HS-5 (cell line): ENCODE data around the gene SLC11A1.

Experiments used
- DNase-seq: peaks from one replicate; pipeline ENCODE4 v3.0.0-alpha.2; 2012; ENCODE audit warnings: low read depth

Gene SLC11A1, protein sequence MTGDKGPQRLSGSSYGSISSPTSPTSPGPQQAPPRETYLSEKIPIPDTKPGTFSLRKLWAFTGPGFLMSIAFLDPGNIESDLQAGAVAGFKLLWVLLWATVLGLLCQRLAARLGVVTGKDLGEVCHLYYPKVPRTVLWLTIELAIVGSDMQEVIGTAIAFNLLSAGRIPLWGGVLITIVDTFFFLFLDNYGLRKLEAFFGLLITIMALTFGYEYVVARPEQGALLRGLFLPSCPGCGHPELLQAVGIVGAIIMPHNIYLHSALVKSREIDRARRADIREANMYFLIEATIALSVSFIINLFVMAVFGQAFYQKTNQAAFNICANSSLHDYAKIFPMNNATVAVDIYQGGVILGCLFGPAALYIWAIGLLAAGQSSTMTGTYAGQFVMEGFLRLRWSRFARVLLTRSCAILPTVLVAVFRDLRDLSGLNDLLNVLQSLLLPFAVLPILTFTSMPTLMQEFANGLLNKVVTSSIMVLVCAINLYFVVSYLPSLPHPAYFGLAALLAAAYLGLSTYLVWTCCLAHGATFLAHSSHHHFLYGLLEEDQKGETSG

DNA sequence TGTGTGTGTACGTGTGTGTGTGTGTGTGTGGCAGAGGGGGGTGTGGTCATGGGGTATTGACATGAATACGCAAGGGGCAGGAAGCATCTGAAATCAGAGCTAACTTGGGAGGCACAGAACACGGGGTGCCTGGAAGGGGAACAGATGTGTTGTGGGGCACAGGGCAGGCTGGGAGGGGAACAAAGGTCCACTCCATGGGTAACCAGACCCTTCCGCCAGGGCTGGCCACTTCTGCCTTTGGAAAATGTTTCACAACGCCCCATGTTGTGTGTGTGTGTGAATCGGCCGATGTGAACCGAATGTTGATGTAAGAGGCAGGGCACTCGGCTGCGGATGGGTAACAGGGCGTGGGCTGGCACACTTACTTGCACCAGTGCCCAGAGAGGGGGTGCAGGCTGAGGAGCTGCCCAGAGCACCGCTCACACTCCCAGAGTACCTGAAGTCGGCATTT lies at the start of gene SLC11A1:
Gene SLC11A1 (plus strand): TSS at position 358 of the 451 bp plus-strand sequence. CDS start 96 bp downstream, outside the sequence.
- DNase-seq = no peak

DNA sequence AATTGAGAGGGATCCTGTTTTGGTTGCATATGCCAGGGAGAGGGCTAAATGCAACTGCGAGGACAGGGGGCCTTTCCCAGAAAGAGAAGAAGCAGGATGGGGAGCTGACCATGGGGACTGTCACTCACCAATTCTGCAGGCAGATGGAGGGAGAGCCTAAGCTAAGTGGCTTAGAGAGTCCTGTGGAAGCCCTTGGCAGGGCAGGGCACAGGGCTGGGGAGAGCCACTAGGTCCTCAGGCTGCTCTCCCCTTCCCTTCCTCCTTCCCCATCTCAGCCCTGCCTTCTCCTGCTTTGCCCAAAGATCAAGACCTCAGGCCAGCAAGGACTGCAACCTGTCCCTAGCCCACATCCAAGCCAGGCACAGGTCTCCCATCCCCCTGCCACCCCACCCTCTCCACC lies 49.8 kb upstream of the SLC11A1 start:
- no peak for DNase-seq

DNA sequence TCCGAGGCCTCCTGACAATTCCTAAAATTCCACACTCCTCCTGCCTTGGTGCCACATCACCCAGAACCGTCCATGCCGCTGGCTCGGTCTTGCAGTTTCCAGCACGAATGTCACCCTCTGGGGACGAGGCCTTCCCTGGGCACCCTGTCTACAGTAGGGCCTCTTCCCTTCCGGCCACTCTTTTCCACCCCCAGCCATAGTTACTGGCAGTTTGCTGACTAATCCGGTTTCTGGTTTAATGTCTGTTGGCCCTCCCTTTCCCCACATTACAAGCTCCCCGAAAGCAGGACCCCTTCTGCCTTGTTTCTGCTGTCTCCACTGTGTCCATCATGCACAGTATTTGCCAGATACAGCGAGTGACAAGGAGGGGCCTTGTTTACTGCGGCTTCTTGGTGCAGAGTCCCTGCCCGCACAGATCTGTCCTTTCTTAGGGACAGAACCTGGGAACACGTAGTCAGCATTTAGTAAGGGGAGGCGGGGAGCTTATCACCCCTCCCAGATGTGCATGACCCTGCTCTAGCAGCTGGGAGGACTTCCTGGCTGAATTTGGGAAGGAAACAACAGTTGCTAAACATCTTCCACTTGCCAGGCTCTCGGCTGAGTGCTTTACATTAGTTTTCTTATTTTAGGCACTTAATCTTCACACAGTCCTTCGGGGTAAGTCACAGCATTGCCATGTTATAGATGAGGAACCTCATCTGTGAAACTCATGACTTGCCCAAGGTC lies 49.0 kb upstream of the SLC11A1 start:
- DNase-seq = no peak

DNA sequence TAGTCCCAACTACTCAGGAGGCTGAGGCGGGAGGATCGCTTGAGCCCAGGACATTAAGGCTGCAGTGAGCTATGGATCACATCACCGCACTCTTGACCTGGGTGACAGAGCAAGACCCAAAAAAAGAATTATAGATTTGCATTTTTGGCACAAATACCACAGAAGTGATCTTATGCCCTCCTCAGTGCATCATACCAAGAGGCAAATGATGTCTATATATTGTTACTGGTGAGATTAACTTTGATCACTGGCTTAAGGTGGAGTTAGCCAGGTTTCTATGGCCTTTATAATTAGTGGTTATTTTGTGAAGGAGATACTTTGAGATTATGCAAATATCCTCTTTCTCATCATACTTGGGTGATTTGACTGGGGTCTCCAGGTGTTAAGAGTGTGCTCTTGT lies 47.5 kb upstream of the SLC11A1 start:
- DNase-seq = no peak

DNA sequence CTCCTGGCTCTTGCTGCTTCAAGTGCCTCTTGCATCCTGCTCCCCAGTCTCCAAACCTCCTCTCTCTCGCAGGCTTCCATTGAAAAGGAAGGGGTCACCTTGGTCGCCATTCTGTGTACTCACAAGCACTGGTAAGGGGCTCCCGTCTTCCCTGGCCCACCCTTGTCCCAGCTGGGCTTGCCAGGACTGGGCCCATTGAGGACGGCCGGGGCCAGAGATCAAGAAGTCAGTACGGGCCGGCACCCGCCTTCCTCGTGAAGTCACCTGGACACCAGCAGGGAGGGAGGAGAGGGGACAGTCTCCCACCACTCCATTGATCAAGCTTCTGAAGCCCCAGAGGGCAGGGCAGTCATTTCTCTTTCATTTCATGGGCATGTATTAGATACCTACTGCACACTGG lies 41.4 kb upstream of the SLC11A1 start:
- no peak for DNase-seq

DNA sequence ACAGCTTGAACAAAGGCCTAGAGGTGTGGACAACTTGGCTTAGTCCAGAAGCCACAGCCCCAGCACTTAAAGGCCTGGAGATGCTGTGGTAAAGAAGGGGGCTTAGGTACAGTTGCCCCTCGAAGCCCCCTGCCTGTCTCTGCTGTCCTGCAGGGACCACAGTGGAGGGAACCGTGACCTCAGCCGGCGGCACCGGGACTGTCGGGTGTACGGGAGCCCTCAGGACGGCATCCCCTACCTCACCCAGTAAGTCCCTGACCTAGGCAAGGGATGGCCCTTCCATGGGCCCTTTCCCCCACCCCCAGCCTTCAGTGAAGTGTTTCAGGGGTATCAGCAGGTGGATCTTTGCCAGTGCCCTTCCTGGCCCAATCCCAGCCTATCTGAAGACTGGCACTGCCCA lies 40.7 kb upstream of the SLC11A1 start:
- DNase-seq = no peak

DNA sequence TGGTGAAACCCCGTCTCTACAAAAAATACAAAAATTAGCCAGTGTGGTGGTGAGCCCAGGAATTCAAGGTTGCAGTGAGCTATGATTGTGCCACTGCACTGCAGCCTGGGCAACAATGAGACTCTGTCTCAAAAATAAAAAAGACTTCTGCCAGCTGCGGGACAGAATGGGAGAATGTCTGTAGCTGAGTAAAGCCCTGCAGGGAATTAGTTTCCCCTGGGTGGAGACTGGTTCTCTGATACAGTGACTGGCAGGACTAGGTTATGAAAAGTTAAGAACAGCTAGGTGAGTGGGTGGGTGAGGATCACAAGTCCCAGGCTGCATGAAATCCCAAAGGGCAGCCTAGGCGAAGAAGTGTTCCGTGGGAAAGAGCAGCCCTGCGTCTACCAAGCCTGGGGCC lies 39.2 kb upstream of the SLC11A1 start:
- DNase-seq = no peak

DNA sequence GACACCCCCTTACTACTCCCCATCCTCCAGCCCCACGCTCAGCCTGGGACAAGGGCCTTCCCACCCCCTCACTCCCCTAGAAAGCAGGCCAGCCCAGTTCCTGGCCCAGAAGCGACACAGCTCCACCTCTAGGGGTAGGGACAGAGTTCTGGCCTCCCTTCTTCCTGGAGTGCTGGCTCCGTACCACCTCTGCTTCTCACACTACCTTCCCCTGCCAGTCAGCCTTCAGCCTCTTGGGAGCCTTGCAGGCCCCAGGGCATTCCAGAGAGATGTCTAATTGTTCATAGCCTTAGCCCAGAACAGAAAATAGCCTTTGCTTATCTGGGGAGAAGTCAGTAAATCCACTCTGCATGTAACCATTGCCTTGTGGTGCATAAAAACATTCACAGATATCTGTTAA lies 38.5 kb upstream of the SLC11A1 start:
- DNase-seq = no peak

DNA sequence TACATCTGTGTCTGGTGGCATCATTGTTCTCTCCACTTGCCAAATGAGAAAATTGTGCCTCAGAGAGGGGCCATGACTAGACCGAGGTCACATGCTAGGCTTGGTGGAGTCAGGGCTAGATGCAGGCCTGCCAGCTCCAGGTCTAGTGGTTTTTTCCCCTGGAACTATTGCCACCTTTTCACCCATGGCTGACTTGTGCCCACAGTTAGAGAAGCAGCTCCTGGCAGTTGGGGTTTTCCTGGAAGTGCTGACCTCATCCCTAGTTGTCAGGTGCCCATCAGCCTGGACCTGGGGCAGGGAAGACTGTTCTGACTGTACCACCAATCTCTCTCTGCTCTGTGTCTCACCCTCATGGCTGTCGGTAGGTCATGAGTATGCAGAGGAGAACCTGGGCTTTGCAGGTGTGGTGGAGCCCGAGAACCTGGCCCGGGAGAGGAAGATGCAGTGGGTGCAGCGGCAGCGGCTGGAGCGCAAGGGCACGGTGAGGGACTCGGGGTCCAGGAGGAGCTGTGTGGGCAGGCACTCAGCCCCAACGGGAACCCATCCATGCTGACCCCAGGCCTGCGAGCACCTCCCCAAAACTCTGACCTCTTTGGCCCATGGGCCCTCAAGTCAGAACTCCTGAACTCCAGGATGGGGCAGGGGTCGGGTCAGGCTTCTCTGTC lies 37.9 kb upstream of the SLC11A1 start:
- no peak for DNase-seq

DNA sequence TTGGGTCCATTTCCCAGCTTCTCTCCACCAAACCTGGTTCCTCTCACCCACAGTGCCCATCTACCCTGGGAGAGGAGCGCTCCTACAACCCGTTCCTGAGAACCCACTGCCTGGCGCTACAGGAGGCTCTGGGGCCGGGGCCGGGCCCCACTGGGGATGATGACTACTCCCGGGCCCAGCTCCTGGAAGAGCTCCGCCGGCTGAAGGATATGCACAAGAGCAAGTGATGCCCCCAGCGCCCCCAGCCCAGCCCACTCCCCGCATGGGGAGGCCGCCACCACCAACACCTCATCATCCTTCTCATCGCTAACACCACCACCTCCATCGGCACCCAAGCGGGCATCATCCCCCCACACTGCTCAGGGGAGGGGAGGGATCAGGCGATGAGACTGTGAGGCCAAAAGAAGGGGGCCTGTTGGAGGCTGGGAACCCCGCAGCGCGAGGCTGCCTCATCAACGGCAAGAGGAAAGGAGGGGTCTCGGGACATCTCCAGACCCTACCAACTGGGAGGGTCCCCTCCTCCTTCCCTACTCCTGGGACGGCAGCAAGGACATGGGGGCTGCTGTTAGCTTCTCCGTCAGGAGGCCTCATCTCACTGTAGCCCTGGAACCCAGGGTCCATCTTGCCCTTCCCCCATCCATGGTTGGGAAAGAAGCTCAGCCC lies 37.2 kb upstream of the SLC11A1 start:
- no peak for DNase-seq

DNA sequence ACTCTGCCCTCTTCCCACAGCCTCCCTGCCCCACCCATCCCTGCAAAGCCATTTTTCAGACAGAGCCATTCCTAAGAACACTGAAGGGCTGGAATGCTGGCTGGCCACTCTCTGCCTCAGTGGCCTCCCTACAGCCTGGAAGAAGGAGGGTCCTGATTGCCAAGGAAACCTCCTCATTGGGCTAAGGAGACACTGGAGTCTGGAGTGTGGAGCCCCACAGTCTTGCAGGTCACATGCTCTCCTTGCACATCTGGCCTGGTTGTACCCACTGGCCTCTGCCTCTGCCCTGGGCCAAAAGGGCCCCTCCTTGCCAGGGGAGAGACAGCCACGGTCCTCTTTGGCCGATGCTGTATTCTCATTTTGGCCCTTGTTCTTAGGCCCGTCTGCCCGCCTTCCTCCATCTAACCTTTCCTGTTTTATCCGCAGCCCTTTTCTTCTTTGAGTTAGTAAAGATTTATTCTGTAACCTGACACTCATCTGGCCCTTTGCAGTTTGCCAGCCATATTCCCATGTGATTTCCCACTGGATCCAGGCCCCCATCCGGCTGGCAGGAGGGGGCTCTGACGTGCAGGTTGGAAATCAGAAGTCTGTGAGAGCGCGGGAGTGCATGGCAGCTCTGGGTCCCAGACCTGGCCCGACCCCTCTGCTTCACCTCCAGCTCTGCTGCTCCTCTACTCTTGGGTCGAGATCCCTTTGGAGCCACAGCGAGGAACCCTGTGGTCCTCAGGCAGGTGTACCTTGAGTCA lies 36.4 kb upstream of the SLC11A1 start:
- DNase-seq = no peak

DNA sequence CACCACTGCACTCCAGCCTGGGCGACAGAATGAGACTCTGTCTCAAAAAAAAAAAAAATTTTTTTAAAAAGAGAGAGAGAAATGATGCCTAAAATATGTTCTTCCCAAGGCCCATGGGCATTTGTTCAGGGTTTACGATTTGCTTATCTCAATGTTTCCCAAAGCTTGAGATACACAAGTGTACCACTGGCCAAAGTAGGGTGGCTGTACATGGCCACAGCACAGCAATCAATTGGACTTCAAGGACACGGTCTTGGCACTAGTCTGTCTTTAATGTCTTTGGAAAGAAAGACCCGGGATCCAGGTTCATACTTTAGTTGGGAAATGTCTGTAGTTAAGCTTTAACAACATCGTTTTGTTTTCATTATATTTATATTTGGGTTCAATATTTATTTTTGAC lies 34.9 kb upstream of the SLC11A1 start:
- DNase-seq = no peak

DNA sequence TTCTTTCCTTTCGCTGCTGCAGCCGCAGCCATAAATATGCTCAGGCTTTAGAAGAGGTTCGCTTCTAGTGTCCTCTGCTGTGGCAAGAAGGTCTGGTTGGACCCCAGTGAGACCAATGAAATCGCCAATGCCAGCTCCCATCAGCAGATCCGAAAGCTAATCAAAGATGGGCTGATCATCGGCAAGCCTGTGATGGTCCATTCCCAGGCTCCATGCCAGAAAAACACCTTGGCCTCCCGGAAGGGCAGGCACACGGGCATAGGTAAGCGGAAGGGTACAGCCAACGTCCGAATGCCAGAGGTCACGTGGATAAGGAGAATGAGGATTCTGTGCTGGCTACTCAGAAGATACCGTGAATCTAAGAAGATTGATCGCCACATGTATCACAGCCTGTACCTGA lies 28.0 kb upstream of the SLC11A1 start:
- DNase-seq = no peak

DNA sequence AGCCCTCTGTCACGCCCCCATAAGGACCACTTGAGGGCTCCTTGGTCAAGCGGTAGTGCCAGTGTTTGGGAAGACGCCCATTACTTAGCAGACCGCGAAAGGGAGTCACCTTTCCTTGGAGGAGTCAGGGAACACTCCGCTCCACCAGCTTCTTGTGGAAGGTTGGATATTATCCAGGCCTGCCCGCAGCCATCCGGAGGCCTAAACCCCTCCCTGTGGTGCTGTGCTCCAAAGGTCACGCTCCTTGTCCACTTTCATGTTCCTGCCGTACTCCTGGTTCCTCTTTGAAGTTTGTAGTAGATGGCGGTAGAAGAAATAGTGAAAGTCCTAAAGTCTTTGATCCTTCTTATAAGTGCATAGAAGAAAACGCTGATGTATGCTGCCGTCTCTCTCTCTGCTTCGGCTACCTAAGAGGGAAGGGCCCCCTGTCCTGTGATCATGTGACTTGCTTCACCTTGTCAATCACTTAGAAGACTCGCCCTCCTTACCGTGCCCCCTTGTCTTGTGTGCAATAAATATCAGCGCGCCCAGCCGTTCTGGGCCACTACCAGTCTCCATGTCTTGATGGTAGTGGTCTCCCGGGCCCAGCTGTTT lies 27.1 kb upstream of the SLC11A1 start:
- no peak for DNase-seq

DNA sequence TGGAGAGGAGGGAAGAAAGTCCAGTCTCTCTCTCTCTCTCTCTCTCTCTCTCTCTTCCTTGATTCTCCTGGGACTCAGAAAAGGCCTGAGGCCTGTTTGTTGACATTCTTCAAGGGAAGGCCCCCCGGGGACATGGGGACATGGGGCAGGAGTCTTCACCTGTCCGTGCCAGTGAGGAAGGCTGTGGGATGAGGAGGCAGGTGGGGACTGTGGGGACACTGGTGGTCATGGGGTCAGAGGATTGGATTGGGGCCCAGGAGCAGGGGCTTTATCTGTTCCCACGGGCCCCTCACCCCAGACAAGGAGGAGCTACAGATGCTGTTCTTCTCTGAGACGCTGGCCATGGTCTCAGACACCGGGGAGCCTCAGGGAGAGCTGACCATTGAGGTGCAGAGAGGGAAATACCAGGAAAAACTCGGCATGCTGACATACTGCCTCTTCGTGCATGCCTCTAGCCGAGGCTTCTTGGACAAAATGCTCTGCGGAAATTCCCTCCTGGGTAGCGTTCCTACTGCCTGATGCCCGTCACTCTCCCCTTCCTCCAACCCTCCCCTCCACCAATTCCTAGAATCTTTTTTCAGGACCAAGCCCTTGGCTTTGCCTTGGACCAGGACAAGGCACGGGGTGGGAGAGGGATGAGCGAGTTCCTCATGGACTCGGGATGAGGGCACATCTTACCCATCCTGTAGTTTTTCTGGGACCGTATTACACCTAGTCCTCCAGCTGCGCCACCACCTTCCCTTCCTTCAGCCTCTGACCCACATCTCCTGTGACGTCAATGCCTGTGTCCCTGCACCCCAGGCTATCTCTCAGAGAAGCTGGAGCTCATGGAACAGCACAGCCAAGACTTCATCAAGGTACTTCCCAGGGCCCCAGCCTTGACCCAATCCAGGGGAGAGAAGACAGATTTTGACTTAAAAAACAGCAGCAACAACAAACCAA lies 24.6 kb upstream of the SLC11A1 start:
- DNase-seq = no peak

DNA sequence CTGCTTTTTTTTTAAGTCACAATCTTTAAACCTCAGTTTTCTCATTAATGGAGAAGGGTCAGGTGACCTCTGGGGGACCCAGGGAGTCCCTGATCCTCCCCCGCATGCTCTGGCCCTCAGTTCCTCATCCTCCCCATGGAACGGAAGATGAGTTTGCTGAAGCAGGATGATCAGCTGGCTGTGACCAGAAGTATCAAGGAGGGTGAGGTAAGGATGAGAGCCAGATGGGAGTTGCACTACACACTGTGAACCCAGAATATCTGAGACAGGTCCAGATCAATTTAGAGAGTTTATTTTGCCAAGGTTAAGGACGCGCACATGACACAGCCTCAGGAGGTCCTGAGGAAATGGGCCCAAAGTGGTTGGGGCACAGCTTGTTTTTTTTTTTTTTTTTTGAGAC lies 21.6 kb upstream of the SLC11A1 start:
- no peak for DNase-seq

DNA sequence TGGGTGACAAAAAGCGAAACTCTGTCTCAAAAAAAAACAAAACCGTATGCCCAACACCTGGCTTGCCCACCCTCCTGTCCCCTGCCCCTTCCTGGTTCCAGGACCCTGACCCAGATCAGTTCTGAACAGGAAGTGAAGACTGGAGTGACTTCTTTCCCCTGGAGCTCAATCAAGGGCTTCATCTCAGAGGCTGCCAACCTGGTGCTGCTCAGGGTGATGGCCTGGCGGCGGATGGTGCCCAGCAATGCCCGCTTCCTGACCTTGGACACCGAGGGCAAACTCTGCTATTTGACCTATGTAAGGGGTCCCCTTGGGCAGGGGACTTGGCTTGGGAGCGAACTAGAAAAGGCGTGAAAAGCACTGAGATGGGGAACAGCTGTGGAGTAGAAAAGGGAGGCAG lies 19.5 kb upstream of the SLC11A1 start:
- DNase-seq = no peak

DNA sequence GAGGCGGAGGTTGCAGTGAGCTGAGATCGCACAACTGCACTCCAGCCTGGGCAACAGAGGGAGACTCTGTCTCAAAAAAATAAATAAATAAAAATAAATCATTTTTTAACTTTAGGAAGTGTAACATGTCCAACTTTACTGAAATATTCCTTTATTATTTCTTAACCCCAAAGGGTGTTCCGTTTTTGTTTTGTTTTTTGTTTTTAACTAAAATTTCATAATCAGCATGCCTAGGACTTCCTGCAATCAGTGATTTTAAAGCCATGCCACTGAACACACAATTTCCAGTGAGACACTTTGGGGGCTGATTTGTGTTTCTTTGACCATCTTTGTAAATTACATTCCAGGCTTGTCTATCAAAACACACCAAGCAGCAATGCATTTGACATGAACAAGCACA lies 18.3 kb upstream of the SLC11A1 start:
- no peak for DNase-seq

DNA sequence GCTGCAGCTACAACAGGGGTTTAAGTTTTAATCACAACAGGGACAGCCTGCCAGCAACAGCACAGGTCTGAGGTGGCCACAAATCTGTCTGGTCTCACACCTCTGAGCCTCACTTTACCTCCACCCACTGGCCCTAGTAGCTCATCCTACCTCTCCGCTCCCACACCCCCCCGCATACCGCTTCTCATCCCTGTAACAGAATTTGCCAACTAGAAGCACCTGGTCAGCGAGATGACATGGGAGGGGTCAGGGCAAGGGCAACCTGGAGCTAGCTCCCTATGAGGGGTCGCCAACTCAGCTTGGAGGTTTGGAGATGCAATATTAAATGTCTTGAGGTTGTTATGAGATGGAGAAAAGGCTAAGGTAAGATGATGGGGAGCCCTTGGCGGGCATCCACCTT lies 17.9 kb upstream of the SLC11A1 start:
- no peak for DNase-seq
